ENCODE results near the gene NEURL1. TPM values are rescaled to one million over a fixed set of nuclear protein-coding genes. Genes with fewer than 3 reads are reported as not detected.
A peak's percentile ranks its signal among the peaks of the same experiment; 100 is the strongest.

Gene NEURL1
- total and polyA plus RNA-seq, 2 donors (not counting 1 experiment from before 2014, with no cell fraction given) = 0.30 to 0.57 TPM

DNA sequence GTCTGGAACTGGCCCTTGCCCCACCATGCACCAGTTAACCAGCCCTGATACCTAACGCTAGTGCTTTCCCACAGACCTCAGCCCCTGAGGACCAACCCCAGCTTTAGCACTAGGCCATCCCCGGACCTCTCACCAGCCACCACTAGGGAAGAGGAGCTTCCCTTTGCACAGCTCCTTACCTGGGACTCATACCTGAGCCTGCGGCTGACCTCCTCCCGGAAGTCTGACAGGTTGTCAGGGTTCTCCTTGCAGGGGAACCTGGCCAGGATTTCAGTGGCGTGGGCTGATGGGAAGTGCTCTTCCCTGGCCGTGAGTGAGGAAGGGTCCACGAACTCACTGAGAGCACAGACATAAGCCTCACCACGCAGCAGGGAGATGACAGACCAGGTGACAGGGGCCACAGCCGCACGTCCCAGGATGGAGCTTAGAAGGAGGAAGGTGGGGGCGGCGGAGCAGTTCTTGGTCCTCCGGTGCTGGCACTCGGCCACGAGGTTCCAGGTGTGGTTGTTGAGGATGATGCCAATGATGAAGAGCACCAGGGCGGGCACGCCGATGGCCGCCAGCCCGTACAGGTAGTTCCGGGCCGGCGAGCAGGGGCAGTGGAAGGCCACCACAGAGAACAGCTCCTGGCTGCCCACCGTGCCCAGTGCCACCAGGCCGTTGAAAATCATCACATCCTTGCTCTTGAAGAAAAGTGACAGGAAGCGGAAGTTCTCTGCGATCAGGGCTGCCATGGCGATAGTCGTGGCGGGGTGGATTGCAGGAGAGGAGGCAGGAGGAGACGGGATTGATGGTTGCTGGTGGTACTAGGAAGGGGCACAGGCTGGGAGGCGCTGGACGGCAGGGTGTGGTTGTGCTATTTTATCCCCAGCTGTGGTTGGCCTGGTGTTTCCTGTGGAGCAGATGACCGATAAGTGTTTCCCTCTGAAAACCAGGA is 44.0 kb upstream of the NEURL1 start:
- no peak overlapping the region for H2AFZ ChIP-seq (ENCODE audit: insufficient read depth, low read depth, low read length, poor library complexity, severe bottlenecking)
- Mint-ChIP-seq H3K4me1 (peaks cover 42% of the 10 kb centered on the region), H3K4me3 (peak overlapping the region; percentile 54), H3K27ac (peak overlapping the region; percentile 91), H3K27me3 (no peaks in the 10 kb centered on the region), H3K9me3 (ENCODE audit: insufficient read depth) (no peaks in the 10 kb centered on the region)
- no peak overlapping the region for H3K4me2 ChIP-seq (replicated peaks; ENCODE audit: low read depth, low read length, poor library complexity, severe bottlenecking)
- peaks cover 0 to 29% of the 10 kb centered on the region in 2 experiments for H3K36me3 ChIP-seq (replicated peaks in 1 of 2; ENCODE audit: control extremely low read depth in 1 of 2, control insufficient read depth in 1 of 2, extremely low read depth in 1 of 2, insufficient read depth in 2 of 2, low read length in 1 of 2)
- no peaks in the 10 kb centered on the region for H3K9me3 ChIP-seq (ENCODE audit: control extremely low read depth in 1 of 3, control insufficient read depth in 2 of 3, insufficient read depth in 1 of 3, low read length in 2 of 3)
- no peak for DNase-seq
- ATAC-seq (ENCODE audit: low read depth) = no peak
- no peak for TF ChIP-seq EZH2 (IDR thresholded peaks at IDR 0.05; ENCODE audit: borderline replicate concordance, insufficient read depth, low read depth, low read length, poor library complexity, severe bottlenecking)
- TF ChIP-seq, protein P1, sequence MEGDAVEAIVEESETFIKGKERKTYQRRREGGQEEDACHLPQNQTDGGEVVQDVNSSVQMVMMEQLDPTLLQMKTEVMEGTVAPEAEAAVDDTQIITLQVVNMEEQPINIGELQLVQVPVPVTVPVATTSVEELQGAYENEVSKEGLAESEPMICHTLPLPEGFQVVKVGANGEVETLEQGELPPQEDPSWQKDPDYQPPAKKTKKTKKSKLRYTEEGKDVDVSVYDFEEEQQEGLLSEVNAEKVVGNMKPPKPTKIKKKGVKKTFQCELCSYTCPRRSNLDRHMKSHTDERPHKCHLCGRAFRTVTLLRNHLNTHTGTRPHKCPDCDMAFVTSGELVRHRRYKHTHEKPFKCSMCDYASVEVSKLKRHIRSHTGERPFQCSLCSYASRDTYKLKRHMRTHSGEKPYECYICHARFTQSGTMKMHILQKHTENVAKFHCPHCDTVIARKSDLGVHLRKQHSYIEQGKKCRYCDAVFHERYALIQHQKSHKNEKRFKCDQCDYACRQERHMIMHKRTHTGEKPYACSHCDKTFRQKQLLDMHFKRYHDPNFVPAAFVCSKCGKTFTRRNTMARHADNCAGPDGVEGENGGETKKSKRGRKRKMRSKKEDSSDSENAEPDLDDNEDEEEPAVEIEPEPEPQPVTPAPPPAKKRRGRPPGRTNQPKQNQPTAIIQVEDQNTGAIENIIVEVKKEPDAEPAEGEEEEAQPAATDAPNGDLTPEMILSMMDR (IDR thresholded peaks at IDR 0.05) = no peak
- H3K27me3 ChIP-seq (replicated peaks in 1 of 4; ENCODE audit: control extremely low read depth in 1 of 4, control insufficient read depth in 3 of 4, insufficient read depth in 4 of 4, low read length in 3 of 4) = peaks cover 0 to 6% (median 0%) of the 10 kb centered on the region in 4 experiments
- H3K4me3 ChIP-seq (ENCODE audit: control extremely low read depth in 1 of 5, extremely low read depth in 1 of 5, insufficient read depth in 1 of 5, low read depth in 2 of 5, low read length in 4 of 5) = no peak overlapping the region
- POLR2A ChIA-PET = no interaction called here
- CTCF ChIA-PET = interaction anchor here (1.0 to 7.1 kb wide), 5 partner anchors 23 to 34 kb away, joined by 3 to 50 read pairs (median 5); no protein-coding TSS in a partner anchor
- WGBS (ENCODE audit: insufficient coverage) = 93% methylated on average over 33 of the region's 34 CpGs
- no peak overlapping the region for H3K9ac ChIP-seq (ENCODE audit: low read length)
- H3K27ac ChIP-seq (ENCODE audit: low read length in 2 of 2) = no peak overlapping the region
- peaks cover 18% of the 10 kb centered on the region for H3K79me2 ChIP-seq (ENCODE audit: control insufficient read depth, insufficient read depth, low read length)
- no peaks in the 10 kb centered on the region for H4K20me1 ChIP-seq (ENCODE audit: control insufficient read depth, insufficient read depth, low read length, poor library complexity, severe bottlenecking)
- peaks cover 20 to 39% of the 10 kb centered on the region in 2 donors for H3K4me1 ChIP-seq (ENCODE audit: control insufficient read depth in 2 of 2, insufficient read depth in 2 of 2, low read length in 2 of 2)
- intact Hi-C loops (cut with micrococcal nuclease) = no loop called here
